GM10847 (cell line): ENCODE measurements around the gene ADGRG7.

ENCODE experiments used
- POLR2A ChIP-seq: IDR thresholded peaks from 2 replicates; pipeline ENCODE4 v1.6.1; 2011; ENCODE audit not compliant: insufficient read length; ENCODE audit errors: extremely low read depth

The ADGRG7 gene

GRCh38 chr3:100629421-100630127, 20.2 kb downstream of the ADGRG7 start:
- no peak for TF ChIP-seq POLR2A

GRCh38 chr3:100630664-100631063, 21.3 kb downstream of the ADGRG7 start:
- TF ChIP-seq POLR2A, result no peak

- TF ChIP-seq POLR2A, result no peak
Observed at GRCh38 chr3:100631236-100631635, 21.8 kb downstream of the ADGRG7 start.

GRCh38 chr3:100634493-100635272, 25.3 kb downstream of the ADGRG7 start:
- TF ChIP-seq POLR2A, result no peak

- TF ChIP-seq POLR2A, result no peak
Observed at GRCh38 chr3:100635273-100635701, 25.9 kb downstream of the ADGRG7 start.

- no peak for TF ChIP-seq POLR2A
Observed at GRCh38 chr3:100637197-100637631, 27.8 kb downstream of the ADGRG7 start.

GRCh38 chr3:100640633-100641032, 31.2 kb downstream of the ADGRG7 start:
- no peak for TF ChIP-seq POLR2A

GRCh38 chr3:100641471-100642032, 32.2 kb downstream of the ADGRG7 start:
- TF ChIP-seq POLR2A, result no peak

GRCh38 chr3:100645913-100646312, 36.5 kb downstream of the ADGRG7 start:
- TF ChIP-seq POLR2A, result no peak

GRCh38 chr3:100647171-100647570, 37.8 kb downstream of the ADGRG7 start:
- no peak for TF ChIP-seq POLR2A

- TF ChIP-seq POLR2A, result no peak
Observed at GRCh38 chr3:100647657-100648056, 38.3 kb downstream of the ADGRG7 start.

GRCh38 chr3:100650651-100651619, 41.5 kb downstream of the ADGRG7 start:
- TF ChIP-seq POLR2A, result no peak

- no peak for TF ChIP-seq POLR2A
Observed at GRCh38 chr3:100653604-100654294, 44.3 kb downstream of the ADGRG7 start.

- no peak for TF ChIP-seq POLR2A
Observed at GRCh38 chr3:100656945-100657344, 47.5 kb downstream of the ADGRG7 start.
